HepG2 (cell line): ENCODE data around the gene JADE2. TPM values are rescaled to one million over a fixed set of nuclear protein-coding genes. Genes with fewer than 3 reads are reported as not detected.

ENCODE experiments used
- BORCS8-MEF2B ChIP-seq: sonication (generic); formaldehyde crosslinking; IDR thresholded peaks from 2 replicates; pipeline ENCODE4 v1.8.0; 2022; ENCODE audit warnings: mild to moderate bottlenecking, missing genetic modification reagents
- EP300 ChIP-seq, 3 experiments: sonication (generic) in 1 of 3; formaldehyde crosslinking in 1 of 3; IDR thresholded peaks; 2 replicates each; pipeline versions ENCODE4 v1.5.1 to v1.6.1; 2011 to 2020; ENCODE audit warnings: low read depth in 2 of 3, low read length in 2 of 3, borderline replicate concordance in 1 of 3, improper control_type of control experiment in 1 of 3, mild to moderate bottlenecking in 1 of 3, missing genetic modification reagents in 1 of 3, moderate library complexity in 1 of 3
- ISX ChIP-seq: sonication (generic); formaldehyde crosslinking; conservative IDR thresholded peaks from 2 replicates; pipeline ENCODE4 v1.5.0; 2020; ENCODE audit warnings: missing genetic modification reagents
- MIXL1 ChIP-seq: IDR thresholded peaks from 2 replicates; pipeline ENCODE4 v1.6.1; 2016
- SALL1 ChIP-seq: sonication (generic); formaldehyde crosslinking; IDR thresholded peaks from 2 replicates; pipeline ENCODE4 v1.8.0; 2022; ENCODE audit warnings: mild to moderate bottlenecking, missing genetic modification reagents
- TSC22D2 ChIP-seq: sonication (generic); formaldehyde crosslinking; IDR thresholded peaks from 2 replicates; pipeline ENCODE4 v1.5.1; 2020; ENCODE audit warnings: missing genetic modification reagents, mild to moderate bottlenecking, borderline replicate concordance
- polyA plus RNA-seq, 8 experiments: library from polyadenylated mRNA; depleted of rRNA in 3 of 8; stranded (reverse) in 7 of 8; unstranded in 1 of 8; fragments of >200 nt; fragmentation: Illumina TruSeq in 4 of 8; extraction: Trizol in 4 of 8; gene quantifications; 2 replicates each; pipeline versions ENCODE4 v1.2.1 to v1.2.3, GENCODE V29; 2011 to 2016; ENCODE audit warnings: low read depth in 4 of 8, missing spikeins in 1 of 8, mixed read lengths in 1 of 8; ENCODE audit not compliant: insufficient read depth in 1 of 8
- total RNA-seq, 5 experiments: library from RNA; depleted of rRNA; stranded (reverse); fragments of >200 nt; fragmentation: Illumina TruSeq; extraction: Trizol; gene quantifications; 2 replicates each; pipeline ENCODE4 v1.2.3, GENCODE V29; 2016; ENCODE audit warnings: low read depth in 1 of 5
- TF ChIP-seq, protein P1 (sequence below): sonication (generic); formaldehyde crosslinking; IDR thresholded peaks from 2 replicates; pipeline ENCODE4 v1.4.0; 2020; ENCODE audit warnings: missing genetic modification reagents
- TF ChIP-seq, protein P2 (sequence below): fragments of 450-650 bp; IDR thresholded peaks from 2 replicates; pipeline ENCODE4 v1.6.1; 2017
- TF ChIP-seq, protein P3 (sequence below): sonication (generic); formaldehyde crosslinking; IDR thresholded peaks from 2 replicates; pipeline ENCODE4 v1.8.0; 2022; ENCODE audit warnings: missing genetic modification reagents, mild to moderate bottlenecking, inconsistent platforms, borderline replicate concordance
- TF ChIP-seq, protein P4 (sequence below): IDR thresholded peaks from 2 replicates; pipeline ENCODE4 v1.6.1; 2018; ENCODE audit warnings: missing genetic modification reagents
- TF ChIP-seq, protein P5 (sequence below): sonication (generic); IDR thresholded peaks from 2 replicates; pipeline ENCODE4 v1.6.1; 2016; ENCODE audit warnings: low read depth, borderline replicate concordance
- TF ChIP-seq, protein P6 (sequence below): sonication (generic); formaldehyde crosslinking; conservative IDR thresholded peaks from 2 replicates; pipeline ENCODE4 v1.4.0; 2020; ENCODE audit warnings: mild to moderate bottlenecking, missing genetic modification reagents, moderate library complexity

JADE2 gene
- total and polyA plus RNA-seq, 2 of the 13 experiments (the other 11 are each of a cell fraction or from before 2014, with no cell fraction given) = 7.5 to 15.1 TPM

DNA sequence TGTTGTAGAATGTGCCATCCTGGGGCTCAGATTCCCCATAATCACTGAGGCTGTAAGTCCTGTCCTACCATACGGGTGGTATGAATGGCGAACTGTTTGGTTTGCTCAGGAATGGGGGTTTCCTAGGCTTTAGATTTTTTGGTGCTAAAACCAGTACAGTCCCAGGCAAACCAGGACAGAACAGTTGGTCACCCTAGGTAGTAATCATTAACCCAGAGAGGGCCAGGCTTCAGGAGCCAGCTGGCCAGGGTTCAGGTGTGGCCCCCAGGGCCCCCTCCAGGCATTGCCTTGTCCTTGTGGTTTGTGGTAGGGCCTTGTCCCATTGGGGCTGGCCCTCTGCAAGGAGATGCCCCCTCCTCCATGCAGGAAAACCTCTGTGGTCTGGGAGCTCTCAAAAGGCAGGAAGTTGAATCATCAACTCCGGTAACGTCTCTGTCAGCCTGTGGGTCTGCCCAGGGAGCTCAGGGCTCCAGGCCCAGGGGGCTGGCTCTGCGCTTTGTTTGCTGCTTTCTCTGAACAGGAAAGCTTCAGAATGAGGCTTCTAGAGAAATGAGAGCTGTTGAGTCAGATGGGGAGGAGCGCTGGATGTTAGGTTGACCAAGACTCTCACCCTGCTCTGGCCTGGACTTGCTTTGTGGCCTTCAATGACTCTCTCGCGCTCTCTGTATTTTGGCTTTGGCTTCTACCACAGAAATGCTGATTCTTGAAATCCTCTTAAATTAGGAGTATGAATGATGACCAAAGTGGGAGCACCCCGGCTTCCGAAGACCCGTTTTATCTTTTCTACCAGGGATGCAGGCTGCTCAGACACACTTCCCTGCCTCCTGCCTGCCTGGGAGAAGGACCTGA is 22.2 kb upstream of the JADE2 start (continued):
- TF ChIP-seq, protein P1, sequence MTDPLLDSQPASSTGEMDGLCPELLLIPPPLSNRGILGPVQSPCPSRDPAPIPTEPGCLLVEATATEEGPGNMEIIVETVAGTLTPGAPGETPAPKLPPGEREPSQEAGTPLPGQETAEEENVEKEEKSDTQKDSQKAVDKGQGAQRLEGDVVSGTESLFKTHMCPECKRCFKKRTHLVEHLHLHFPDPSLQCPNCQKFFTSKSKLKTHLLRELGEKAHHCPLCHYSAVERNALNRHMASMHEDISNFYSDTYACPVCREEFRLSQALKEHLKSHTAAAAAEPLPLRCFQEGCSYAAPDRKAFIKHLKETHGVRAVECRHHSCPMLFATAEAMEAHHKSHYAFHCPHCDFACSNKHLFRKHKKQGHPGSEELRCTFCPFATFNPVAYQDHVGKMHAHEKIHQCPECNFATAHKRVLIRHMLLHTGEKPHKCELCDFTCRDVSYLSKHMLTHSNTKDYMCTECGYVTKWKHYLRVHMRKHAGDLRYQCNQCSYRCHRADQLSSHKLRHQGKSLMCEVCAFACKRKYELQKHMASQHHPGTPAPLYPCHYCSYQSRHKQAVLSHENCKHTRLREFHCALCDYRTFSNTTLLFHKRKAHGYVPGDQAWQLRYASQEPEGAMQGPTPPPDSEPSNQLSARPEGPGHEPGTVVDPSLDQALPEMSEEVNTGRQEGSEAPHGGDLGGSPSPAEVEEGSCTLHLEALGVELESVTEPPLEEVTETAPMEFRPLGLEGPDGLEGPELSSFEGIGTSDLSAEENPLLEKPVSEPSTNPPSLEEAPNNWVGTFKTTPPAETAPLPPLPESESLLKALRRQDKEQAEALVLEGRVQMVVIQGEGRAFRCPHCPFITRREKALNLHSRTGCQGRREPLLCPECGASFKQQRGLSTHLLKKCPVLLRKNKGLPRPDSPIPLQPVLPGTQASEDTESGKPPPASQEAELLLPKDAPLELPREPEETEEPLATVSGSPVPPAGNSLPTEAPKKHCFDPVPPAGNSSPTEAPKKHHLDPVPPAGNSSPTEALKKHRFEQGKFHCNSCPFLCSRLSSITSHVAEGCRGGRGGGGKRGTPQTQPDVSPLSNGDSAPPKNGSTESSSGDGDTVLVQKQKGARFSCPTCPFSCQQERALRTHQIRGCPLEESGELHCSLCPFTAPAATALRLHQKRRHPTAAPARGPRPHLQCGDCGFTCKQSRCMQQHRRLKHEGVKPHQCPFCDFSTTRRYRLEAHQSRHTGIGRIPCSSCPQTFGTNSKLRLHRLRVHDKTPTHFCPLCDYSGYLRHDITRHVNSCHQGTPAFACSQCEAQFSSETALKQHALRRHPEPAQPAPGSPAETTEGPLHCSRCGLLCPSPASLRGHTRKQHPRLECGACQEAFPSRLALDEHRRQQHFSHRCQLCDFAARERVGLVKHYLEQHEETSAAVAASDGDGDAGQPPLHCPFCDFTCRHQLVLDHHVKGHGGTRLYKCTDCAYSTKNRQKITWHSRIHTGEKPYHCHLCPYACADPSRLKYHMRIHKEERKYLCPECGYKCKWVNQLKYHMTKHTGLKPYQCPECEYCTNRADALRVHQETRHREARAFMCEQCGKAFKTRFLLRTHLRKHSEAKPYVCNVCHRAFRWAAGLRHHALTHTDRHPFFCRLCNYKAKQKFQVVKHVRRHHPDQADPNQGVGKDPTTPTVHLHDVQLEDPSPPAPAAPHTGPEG = no peak
- TF ChIP-seq, protein P2, sequence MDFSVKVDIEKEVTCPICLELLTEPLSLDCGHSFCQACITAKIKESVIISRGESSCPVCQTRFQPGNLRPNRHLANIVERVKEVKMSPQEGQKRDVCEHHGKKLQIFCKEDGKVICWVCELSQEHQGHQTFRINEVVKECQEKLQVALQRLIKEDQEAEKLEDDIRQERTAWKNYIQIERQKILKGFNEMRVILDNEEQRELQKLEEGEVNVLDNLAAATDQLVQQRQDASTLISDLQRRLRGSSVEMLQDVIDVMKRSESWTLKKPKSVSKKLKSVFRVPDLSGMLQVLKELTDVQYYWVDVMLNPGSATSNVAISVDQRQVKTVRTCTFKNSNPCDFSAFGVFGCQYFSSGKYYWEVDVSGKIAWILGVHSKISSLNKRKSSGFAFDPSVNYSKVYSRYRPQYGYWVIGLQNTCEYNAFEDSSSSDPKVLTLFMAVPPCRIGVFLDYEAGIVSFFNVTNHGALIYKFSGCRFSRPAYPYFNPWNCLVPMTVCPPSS = no peak
- TF ChIP-seq SALL1 (CRISPR knock-in tag) (peak; percentile 76), BORCS8-MEF2B (CRISPR knock-in tag) (0 out of 2 replicates have a peak, but pooled peaks have one; percentile 36), ISX (no peak), TSC22D2 (peak; percentile 35; the same call in 1 of the 2 replicates), MIXL1 (CRISPR knock-in tag) (peak; percentile 51; the same call in 1 of the 2 replicates), EP300 (IDR thresholded peaks at IDR 0.05; ENCODE audit: low read depth in 2 of 2, low read length in 2 of 2) (no peak; a peak in 1 of 4 replicates), EP300 (CRISPR knock-in tag; IDR thresholded peaks at IDR 0.05; ENCODE audit: borderline replicate concordance) (peak; percentile 61)
- TF ChIP-seq, protein P3, sequence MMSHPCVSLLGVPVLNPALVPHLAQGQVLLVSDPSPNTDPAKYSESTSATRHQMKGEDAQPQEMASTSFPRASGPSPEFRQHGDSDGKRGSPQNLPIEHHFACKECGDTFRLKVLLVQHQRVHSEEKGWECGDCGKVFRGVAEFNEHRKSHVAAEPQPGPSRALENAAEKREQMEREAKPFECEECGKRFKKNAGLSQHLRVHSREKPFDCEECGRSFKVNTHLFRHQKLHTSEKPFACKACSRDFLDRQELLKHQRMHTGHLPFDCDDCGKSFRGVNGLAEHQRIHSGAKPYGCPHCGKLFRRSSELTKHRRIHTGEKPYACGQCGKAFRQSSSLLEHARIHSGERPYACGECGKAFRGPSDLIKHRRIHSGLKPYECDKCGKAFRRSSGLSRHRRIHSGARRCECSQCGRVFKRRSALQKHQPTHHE = no peak; the same call in 1 of the 2 replicates
- TF ChIP-seq, protein P4, sequence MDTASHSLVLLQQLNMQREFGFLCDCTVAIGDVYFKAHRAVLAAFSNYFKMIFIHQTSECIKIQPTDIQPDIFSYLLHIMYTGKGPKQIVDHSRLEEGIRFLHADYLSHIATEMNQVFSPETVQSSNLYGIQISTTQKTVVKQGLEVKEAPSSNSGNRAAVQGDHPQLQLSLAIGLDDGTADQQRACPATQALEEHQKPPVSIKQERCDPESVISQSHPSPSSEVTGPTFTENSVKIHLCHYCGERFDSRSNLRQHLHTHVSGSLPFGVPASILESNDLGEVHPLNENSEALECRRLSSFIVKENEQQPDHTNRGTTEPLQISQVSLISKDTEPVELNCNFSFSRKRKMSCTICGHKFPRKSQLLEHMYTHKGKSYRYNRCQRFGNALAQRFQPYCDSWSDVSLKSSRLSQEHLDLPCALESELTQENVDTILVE = peak; percentile 67
- TF ChIP-seq, protein P5, sequence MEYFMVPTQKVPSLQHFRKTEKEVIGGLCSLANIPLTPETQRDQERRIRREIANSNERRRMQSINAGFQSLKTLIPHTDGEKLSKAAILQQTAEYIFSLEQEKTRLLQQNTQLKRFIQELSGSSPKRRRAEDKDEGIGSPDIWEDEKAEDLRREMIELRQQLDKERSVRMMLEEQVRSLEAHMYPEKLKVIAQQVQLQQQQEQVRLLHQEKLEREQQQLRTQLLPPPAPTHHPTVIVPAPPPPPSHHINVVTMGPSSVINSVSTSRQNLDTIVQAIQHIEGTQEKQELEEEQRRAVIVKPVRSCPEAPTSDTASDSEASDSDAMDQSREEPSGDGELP = peak; percentile 98
- TF ChIP-seq, protein P6, sequence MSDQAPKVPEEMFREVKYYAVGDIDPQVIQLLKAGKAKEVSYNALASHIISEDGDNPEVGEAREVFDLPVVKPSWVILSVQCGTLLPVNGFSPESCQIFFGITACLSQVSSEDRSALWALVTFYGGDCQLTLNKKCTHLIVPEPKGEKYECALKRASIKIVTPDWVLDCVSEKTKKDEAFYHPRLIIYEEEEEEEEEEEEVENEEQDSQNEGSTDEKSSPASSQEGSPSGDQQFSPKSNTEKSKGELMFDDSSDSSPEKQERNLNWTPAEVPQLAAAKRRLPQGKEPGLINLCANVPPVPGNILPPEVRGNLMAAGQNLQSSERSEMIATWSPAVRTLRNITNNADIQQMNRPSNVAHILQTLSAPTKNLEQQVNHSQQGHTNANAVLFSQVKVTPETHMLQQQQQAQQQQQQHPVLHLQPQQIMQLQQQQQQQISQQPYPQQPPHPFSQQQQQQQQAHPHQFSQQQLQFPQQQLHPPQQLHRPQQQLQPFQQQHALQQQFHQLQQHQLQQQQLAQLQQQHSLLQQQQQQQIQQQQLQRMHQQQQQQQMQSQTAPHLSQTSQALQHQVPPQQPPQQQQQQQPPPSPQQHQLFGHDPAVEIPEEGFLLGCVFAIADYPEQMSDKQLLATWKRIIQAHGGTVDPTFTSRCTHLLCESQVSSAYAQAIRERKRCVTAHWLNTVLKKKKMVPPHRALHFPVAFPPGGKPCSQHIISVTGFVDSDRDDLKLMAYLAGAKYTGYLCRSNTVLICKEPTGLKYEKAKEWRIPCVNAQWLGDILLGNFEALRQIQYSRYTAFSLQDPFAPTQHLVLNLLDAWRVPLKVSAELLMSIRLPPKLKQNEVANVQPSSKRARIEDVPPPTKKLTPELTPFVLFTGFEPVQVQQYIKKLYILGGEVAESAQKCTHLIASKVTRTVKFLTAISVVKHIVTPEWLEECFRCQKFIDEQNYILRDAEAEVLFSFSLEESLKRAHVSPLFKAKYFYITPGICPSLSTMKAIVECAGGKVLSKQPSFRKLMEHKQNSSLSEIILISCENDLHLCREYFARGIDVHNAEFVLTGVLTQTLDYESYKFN (CRISPR knock-in tag) = peak; percentile 92
